ENCODE measurements around the gene PAPPA.

Gene PAPPA

DNA sequence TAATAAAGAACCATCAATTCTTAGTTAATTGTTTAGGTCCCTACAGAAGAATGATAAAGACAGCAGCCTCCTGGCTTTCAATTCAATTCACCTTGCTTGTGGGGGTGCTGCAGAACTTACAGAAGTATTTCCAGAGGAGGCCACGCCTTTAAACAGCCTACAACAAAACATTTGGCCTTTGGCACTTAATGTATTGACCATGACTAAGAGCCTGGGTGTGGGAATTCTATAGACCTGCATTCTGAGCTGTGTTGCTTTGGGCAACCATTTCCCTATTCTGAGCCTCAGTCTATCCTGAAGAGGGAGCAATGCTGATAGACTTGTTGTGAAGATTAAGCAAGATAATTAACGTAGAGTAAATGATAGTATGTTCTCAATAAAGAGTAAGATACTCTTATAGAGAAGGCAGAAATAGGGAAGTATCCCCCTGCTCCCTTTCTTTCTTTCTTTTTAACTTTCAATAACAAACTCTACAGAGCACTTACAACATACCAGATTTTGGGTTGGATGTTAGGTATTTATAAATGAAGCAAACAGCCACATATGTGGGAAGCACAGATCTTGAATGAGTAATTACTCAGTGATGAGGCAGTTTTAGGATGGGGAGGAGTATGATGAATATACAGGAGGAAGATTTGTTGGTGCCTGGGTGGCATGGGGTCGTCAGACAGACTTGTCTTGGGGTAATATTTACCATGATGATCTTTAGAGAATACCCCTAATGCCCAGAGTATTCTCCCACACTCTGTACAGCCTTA, 28.4 kb downstream of the PAPPA start:
- no peak for DNase-seq (ENCODE audit: low spot score)

DNA sequence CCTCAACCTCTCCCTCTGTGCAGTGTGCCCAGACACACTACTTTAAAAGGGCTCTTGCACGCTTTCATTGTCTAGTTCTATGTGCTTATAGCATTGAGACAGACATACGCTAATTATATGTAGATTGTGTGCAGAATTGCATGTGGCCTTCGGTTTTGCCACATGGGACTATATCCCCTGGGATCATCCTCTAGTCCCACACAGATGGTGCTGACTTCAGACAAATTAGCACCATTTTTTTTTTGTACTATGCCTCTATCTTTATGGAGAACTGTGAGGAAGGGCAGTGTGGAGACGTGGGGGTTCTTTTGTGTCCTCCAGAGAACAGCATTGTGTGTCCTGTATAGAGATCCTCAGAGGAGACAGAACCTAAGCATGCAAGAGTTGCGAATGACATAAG, 29.3 kb downstream of the PAPPA start:
- no peak for DNase-seq (ENCODE audit: low spot score)

DNA sequence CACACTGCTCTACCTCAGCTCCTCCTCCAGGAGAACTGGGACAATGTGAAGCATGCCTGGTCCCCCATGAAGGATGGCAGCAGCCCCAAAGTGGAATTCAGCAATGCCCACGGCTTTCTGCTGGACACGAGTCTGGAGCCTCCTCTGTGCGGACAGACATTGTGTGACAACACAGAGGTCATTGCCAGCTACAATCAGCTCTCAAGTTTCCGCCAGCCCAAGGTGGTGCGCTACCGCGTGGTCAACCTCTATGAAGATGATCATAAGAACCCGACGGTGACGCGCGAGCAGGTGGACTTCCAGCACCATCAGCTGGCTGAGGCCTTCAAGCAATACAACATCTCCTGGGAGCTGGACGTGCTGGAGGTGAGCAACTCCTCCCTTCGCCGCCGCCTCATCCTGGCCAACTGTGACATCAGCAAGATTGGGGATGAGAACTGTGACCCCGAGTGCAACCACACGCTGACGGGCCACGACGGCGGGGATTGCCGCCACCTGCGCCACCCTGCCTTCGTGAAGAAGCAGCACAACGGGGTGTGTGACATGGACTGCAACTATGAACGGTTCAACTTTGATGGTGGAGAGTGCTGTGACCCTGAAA, 34.1 kb downstream of the PAPPA start:
- no peak for DNase-seq (ENCODE audit: low spot score)

DNA sequence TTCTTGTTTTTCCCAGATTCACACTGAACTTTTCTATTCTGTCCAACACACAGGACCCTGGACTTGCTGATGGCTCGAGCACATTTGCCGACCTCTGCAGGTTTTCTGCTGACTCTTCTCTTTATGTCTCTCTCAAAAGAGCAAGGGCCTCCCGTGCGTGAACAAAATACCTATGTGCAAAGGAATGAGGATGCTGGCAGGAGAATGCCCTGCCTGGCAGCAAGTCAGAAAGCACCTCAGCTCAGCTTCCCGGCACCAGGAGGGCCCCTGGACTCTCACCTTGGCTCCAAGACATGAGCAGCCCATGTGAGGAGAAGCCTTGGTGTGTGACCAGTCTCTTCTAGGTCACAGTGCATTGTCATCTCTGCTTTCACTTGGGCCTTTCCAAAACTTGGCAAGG, 36.1 kb downstream of the PAPPA start:
- no peak for DNase-seq (ENCODE audit: low spot score)

DNA sequence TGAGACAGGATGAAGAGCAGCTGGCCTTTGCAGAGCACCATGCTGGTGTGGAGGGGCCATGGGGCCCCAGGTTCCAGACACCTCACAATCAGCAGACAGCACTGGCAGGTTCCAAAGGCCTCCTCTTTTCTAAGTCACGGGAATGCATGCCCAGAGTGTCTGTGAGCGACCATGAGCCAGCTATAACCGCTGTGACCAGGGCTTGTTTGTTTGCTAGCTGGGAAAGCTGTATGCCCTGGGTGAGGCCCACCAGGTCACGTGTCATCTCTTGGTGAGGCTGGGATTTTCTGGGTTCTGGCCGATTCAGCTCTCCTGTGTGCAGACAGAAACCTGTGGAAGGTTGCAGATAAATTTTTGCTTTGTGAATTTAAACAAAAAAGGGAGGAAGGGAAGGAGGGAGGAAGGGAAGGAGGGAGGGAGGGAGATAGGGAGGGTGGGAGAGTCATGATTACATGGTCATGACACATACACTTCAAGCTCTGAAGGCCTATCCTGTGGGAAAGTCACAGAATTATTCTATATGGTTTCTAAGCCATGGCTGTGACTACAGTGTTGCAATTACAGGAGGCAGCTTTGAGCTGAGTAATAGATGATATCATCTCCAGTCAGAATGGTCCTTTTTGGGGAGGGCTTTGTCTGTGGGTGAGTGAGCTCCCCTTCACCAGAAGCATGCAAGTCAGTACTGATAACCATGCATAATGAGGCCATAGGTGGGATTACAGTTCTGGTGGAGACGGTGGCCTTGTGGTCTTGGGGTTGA, 37.2 kb downstream of the PAPPA start:
- DNase-seq (ENCODE audit: low spot score), result no peak

DNA sequence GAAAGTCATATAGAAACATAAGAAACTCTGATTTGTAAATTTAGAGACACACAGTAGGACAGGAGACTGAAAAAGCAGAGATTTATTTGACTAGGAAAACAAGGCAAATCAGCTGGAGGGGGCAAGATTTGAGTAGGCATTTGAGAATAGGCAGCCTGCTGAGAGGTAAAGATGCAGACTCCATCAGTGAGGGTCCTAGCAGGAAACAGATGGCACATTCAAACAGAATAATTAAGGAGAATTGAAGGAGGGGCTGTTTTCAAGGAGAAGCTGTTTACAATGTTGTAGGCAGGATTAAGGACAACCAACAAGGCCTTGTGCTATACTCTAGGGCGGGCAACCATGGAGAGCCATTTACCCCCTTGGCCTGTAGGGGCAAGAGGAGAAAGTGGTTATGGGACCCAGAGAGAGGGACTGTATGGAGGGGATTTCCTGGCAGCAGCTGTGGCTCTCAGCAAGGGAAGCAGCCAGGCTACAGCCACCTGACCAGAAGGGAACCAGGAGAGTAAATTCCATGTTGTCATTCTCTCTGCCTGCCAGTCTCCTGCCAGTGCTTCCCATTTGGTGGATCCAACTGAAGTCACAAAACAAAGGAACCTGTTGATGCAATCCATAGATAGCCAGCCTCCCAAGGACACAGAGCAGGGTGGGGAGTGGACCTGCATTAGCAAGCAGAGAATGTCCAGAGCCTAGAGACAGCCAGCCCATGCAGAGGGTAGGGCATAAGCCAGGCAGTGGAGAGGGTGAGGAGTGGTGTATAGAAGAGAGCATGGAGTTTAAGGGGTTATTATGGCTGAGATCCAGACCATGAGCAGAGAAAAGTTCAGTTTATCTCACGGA, 38.2 kb downstream of the PAPPA start:
- no peak for DNase-seq (ENCODE audit: low spot score)

DNA sequence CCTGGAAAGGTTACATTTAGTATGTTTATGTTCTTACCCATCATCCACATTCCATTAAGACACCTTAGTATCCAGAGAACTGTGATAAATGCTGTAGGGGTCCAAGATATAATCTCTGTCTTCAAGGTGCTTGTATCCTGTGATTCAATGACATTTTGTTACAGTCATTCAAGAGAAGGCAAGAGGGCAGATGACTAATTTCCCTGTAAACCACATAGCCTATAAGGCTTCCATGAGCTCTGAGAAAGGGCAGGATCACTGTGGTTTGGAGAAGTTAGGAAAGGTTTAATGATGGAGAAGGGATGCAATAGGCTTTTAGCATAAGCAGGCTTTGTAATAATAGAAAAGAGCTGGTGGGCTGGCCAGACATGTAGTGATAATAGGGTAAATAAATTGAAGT, 40.0 kb downstream of the PAPPA start:
- no peak for DNase-seq (ENCODE audit: low spot score)

DNA sequence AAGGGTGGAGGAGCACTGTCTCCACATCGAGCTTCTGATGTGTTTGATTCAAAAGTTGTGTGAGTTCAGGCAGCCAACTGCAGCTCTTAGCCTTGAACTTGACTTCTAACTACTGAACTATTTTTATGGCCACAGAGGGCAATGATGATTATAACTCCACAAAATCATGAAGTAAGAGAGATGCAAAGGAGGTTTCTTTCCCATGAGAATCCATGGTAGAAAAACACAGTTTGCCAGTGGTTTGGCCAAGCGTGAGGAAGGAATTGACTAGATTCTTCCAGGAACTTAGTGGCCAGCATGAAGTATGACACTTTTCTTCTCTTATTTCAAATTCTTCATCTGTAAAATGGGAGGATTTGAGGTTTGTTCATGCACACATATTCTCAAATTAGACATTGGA, 43.2 kb downstream of the PAPPA start:
- DNase-seq (ENCODE audit: low spot score), result no peak

DNA sequence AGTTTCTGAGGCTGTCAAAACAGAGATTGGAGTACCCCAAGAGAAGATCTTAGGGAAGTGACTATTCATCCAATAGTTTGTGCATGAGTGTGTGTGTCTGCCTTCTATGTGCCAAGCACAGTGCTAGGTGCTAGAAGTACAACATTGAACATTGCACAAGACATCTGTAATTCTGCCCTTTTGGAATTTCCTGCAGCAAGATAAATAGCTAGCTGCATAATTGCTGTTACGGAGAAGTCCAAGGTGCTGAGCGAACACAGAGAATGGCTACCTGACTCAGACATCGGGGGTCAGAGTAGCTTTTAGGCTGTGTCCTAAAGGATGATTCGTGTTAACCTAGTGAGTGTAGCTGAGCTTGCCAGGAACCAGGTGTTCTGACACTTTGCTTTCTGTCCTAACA, 44.8 kb downstream of the PAPPA start:
- no peak for DNase-seq (ENCODE audit: low spot score)

DNA sequence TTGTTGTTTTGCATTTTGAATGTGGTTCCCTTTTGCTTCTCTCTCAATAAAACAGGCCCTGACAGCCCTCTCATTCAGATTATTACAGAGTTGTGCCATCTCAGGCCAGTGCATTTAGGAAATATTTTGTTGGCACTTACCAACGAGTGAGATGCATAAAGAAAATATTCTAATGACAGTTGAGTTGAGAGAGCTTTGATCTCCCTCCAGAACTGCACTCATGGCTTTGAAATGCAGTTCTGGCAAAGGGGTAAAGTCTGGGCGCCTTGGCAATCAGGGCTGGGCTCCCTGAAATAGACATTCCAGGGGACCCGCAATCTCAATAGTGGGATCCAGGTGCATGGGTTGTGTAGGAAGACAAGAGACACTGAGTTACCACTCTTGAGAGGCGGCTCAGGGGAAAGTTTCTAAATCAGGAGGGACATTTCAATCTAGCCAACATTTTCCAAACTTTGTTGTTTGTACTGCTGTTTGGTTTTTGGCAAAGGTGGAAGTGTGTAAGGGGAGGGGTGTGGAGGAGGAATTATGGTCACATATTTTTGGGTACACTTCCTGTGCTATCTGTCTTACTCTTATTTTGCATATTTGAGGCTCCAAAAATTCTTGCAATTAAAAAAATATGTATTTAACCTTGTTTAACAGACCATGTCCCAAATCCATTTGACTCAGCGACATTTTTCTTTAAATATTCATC, 48.8 kb downstream of the PAPPA start:
- DNase-seq (ENCODE audit: low spot score), result no peak

DNA sequence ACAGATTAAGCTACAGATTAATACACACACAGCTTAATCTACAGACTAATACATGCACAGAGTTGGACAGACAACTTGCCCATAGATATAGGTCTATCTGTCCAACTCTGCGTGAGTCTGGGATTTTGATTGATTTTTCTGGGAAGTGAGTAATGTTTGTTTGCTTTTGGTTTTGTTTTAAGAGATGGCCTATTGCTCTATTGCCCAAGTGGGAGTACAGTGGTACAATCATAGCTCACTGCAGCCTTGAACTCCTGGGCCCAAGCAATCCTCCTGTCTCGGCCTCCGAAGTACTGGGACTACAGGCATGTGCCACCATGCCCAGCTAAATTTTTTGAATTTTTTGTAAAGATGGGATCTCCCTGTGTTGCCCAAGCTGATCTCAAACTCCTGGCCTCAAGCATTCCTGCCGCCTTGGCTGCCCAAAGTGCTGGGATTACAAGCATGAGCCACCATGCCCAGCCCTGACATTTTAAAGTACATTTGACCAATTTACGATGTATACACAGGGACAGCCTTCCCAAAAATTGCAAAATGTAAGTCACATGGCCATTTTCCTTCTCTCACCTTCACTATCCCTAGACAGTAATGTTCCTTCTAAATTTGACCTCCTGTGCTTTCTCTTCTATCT, 50.8 kb downstream of the PAPPA start:
- DNase-seq (ENCODE audit: low spot score), result no peak

DNA sequence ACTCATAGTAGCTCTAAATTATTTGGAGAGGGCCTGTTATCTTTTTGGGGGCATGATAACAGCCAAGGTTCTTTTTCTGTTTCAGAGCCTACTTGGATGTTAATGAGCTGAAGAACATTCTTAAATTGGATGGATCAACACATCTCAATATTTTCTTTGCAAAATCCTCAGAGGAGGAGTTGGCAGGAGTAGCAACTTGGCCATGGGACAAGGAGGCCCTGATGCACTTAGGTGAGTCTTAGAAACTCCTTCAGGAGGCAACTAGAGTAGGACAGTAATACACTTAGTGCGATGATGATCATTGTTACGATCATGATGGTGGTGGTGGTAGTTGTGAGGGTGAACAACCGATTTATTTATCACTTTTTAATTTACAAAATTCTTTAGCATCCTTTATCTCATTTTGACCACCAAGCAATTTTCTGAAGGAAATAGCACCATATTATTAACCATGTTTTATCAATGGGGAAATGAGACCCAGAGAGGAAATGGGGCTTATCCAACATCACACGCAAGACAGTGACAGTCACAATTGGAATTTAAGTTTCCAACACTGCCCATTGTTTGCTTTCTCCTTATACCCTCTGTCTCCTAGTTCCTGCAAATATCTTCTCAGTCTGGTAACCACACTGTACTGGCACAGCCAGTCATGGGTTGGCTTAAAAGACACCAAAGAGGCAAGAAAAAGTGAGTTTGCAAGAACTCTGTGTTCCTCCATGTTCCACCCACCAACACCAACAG, 54.0 kb downstream of the PAPPA start:
- DNase-seq (ENCODE audit: low spot score), result no peak

DNA sequence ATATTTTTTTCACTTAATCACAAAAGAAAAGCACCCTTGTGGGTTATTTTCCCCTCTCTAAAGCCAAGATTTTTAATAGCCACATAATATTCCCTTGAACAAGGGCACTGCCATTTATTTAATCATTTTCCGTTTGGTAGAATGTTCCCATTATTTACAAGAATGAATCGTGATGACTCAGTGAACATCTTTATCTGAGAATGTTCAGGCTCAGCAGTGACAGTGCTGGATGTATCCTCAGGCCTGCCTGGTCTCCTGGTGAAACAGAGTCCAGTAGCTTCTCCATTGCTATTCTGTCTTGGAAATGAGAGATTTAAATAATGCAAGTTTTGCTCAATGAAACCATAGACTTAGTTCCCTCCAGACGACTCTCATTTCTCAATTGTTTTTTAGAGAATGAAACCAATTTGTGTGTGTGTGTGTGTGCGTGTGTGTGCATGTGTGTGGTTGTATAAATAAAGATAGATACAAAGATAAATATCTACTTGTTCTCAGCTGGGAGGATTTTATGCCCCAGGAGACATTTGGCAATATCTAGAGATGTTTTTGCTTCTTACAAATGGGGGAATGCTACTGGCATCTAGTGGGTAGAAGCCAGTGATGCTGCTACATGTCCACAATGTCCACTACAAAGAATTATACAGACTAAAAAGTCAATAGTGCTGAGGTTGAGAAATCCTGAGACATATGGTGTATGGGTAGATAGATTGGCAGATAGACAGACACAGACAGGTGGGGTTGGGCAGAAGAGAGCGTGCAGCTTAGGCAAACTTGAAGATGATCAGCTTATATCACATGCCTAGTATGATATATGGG, 55.0 kb downstream of the PAPPA start:
- no peak for DNase-seq (ENCODE audit: low spot score)

DNA sequence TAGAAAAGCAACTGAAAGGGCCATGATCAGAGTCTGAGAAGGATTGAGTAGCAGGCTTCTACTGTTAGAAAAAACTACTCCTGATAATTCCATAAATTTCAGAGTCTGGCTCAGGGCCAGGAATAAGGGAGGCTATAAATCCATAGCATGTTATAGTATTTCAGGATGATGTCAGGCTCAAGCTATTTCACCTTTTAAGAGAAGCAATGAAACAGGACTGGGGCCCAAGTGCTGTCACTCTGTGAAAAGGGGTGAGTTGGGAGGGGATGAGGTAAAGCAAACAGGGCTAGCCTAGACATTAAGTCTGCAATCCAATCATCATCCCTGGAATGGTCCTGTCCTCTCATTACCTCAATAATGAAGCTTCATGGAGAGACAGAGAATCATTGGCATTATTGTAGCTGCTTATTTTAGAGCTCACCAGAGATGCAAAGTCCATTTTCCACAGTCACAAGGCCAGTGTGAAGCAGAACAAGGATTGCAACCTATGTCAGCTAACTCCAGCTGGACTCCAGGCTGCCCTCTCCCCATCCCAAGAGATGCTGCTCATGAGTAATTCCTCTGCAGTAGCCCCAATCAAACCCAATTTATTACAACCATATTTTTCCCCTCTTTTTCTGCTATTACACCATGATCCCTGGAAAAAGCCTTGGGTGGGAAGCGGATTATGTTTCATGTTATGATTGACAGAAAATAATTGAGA, 56.0 kb downstream of the PAPPA start:
- DNase-seq (ENCODE audit: low spot score), result no peak

DNA sequence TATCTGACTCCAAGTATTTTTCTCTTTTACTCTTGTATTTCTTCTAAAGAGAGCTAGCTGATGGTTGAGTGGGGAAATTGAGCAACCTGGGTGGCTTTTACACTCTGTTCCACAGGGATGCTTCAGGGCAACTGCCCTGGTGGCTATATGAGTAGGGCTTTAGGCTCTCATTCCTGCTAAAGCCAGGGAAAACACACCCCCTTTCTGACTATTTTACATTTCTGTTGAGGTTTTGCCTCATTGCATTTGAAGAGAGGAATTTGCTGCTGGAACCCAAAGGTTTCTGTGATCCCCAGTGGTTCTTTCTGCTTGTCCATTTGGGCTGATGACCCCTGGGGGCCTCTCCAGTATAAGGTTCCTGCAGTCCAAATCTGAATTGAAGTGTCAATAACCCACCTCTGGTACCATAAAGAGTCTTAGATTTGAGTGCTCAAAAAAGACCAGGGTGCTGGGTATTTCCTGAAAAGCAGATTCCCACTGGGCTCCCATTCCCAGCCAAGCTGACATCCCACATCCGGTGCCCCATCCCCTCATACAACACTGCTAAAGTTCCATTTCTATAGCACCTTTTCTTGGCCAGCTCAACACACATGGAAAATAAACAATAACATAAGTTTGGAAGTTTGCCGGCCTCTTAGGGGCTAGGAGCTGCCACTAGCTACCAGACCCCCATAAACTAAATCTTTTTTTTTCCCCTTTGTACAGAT, 59.5 kb downstream of the PAPPA start:
- DNase-seq (ENCODE audit: low spot score), result no peak

DNA sequence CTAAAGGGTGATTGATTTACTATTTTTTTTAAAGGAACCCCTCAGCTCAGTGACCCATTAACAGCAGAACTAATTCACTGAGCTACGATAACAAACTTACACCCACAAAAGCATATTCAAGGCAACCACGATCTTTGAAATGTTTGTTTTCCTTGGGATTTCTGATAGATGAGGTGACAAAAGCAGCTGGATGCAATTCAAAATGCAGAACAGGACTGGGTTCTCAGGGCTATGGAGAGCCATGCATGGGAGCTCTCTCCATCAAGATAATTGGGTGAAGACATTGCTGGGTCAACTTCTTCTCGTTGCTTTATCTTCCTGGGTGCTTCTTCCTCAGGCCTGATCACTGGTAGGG, 60.1 kb downstream of the PAPPA start:
- no peak for DNase-seq (ENCODE audit: low spot score)

DNA sequence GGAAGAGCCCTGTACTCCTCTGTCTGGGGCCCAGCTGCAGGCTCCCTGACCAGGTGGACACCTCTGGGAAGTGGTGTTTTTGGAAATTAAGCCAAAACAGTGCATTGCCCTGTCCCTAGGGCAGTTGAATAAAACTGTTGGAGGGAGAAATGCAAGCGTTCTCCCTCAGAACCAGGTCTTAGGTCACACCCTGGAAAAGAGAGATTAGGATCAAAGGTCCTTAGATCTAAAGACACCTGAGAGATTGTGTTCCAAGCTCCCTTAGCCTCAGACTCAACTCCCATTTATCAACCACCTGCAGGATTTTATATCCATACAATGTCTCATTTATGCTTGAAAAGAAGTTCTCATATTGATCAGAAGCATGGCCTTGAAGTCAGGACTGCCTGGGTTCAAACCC, 64.8 kb downstream of the PAPPA start:
- DNase-seq (ENCODE audit: low spot score), result no peak

DNA sequence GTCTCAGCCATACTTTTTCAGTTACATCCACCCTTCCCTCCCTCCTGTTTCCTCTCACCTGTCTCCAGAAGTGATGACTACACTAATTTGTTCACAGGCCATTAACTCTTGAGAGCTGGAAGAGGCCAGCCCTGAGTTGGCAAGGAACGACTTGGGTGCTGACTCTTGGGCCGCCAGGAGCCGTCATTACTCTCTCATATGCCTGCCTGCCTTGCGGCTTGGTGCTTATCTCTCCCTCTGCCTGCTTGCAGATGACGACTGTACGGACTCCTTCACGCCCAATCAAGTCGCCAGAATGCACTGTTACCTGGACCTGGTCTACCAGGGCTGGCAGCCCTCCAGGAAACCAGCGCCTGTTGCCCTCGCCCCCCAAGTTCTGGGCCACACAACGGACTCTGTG, 66.1 kb downstream of the PAPPA start:
- no peak for DNase-seq (ENCODE audit: low spot score)

DNA sequence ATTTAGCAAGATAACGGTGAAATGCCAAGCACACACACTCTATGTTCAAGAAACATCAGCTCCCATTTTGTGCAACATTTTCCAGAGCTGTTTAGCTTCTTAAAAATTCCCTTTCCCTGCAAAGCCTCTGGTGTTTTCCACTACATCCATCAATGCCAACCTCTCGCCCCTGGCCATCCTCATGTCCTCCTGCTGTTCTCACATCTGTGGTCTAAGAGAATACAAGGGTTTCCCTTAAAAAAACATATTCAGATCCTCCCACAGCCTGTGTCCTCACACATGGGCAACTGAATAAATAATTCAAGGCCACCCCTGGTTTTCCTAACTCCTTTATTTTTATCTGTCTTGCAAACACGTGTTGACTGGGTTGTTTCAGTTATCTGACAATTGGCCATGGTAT, 70.3 kb downstream of the PAPPA start:
- no peak for DNase-seq (ENCODE audit: low spot score)
